Bronchial epithelial cell (primary cell): ENCODE measurements around the gene ANKRD37. TPM values are rescaled to one million over a fixed set of nuclear protein-coding genes. Genes with fewer than 3 reads are reported as not detected.
A peak's percentile ranks its signal among the peaks of the same experiment; 100 is the strongest.

ENCODE experiments used
- DNase-seq: peaks from one replicate; pipeline ENCODE4 v3.0.0-alpha.2; 2010; ENCODE audit warnings: low read depth
- FAIRE-seq: peaks from 2 replicates; lab custom pipeline; 2011; peaks lifted over from hg19 to GRCh38; lab: Jason Lieb, UNC
- H3K27me3 ChIP-seq: 2 replicates; pipeline ENCODE4 v1.5.1; 2011; ENCODE audit warnings: low read length; ENCODE audit not compliant: control insufficient read depth, insufficient read depth
- H3K36me3 ChIP-seq: 2 replicates; pipeline ENCODE4 v1.5.1; 2011; ENCODE audit warnings: low read length; ENCODE audit not compliant: control insufficient read depth, insufficient read depth
- H3K4me3 ChIP-seq: 2 replicates; pipeline ENCODE4 v1.5.1; 2011; ENCODE audit warnings: mild to moderate bottlenecking, low read depth, low read length, control low read depth
- CTCF ChIP-seq: IDR thresholded peaks from 2 replicates; pipeline ENCODE4 v1.5.1; 2011; ENCODE audit warnings: mild to moderate bottlenecking, moderate library complexity, low read length, control low read depth, inconsistent platforms; ENCODE audit not compliant: insufficient read depth, severe bottlenecking
- total RNA-seq: library from RNA; depleted of rRNA; stranded (reverse); fragments of >200 nt; gene quantifications from 2 replicates; pipeline ENCODE4 v1.2.1, GENCODE V29; 2014

Gene ANKRD37
- total RNA-seq, 1 donor from 2014 or later = 8.4 TPM

GRCh38 chr4:185363251-185363650 is 33.4 kb upstream of the ANKRD37 start:
- Histone ChIP-seq H3K4me3 (no peak overlapping the region), H3K27me3 (no peaks in the 10 kb centered on the region), H3K36me3 (no peaks in the 10 kb centered on the region)
- no peak for TF ChIP-seq CTCF
- FAIRE-seq (no peak), DNase-seq (no peak)

GRCh38 chr4:185364886-185365285 is 31.8 kb upstream of the ANKRD37 start:
- no peak for TF ChIP-seq CTCF
- Histone ChIP-seq H3K27me3 (no peaks in the 10 kb centered on the region), H3K4me3 (no peak overlapping the region), H3K36me3 (no peaks in the 10 kb centered on the region)
- no peak for DNase-seq
- no peak for FAIRE-seq

- H3K27me3 ChIP-seq = no peaks in the 10 kb centered on the region
- TF ChIP-seq CTCF = no peak
- H3K36me3 ChIP-seq = peaks cover 2% of the 10 kb centered on the region
- DNase-seq = no peak
- no peak for FAIRE-seq
- no peak overlapping the region for H3K4me3 ChIP-seq
These were observed 26.9 kb upstream of the ANKRD37 start for GRCh38 chr4:185369731-185370130.

GRCh38 chr4:185370268-185370949 is 26.2 kb upstream of the ANKRD37 start:
- peaks cover 2% of the 10 kb centered on the region for H3K36me3 ChIP-seq
- H3K4me3 ChIP-seq = no peak overlapping the region
- no peak for DNase-seq
- FAIRE-seq = peak; percentile 32
- TF ChIP-seq CTCF = no peak
- no peaks in the 10 kb centered on the region for H3K27me3 ChIP-seq

- Histone ChIP-seq H3K27me3 (no peaks in the 10 kb centered on the region), H3K4me3 (no peak overlapping the region), H3K36me3 (peaks cover 2% of the 10 kb centered on the region)
- FAIRE-seq = no peak
- TF ChIP-seq CTCF = no peak
- DNase-seq = no peak
These were observed 24.9 kb upstream of the ANKRD37 start for GRCh38 chr4:185371702-185372101.

GRCh38 chr4:185374027-185374426 is 22.6 kb upstream of the ANKRD37 start:
- FAIRE-seq = no peak

More at GRCh38 chr4:185374027-185374426, 22.6 kb upstream of the ANKRD37 start:
- no peaks in the 10 kb centered on the region for H3K27me3 ChIP-seq
- H3K36me3 ChIP-seq = peaks cover 2% of the 10 kb centered on the region
- no peak for TF ChIP-seq CTCF
- DNase-seq = no peak
- no peak overlapping the region for H3K4me3 ChIP-seq
